HuH-7 (cell line): ENCODE data around the gene CYTH3.
"Not testable (repeated sequence)": the region's sequence is repeated elsewhere in the genome, so short reads cannot be mapped to it uniquely, and the experiment has no call there.

Experiments
- DNase-seq: peaks from one replicate; pipeline ENCODE4 v3.0.0; 2011; ENCODE audit warnings: low spot score

CYTH3 gene

DNA sequence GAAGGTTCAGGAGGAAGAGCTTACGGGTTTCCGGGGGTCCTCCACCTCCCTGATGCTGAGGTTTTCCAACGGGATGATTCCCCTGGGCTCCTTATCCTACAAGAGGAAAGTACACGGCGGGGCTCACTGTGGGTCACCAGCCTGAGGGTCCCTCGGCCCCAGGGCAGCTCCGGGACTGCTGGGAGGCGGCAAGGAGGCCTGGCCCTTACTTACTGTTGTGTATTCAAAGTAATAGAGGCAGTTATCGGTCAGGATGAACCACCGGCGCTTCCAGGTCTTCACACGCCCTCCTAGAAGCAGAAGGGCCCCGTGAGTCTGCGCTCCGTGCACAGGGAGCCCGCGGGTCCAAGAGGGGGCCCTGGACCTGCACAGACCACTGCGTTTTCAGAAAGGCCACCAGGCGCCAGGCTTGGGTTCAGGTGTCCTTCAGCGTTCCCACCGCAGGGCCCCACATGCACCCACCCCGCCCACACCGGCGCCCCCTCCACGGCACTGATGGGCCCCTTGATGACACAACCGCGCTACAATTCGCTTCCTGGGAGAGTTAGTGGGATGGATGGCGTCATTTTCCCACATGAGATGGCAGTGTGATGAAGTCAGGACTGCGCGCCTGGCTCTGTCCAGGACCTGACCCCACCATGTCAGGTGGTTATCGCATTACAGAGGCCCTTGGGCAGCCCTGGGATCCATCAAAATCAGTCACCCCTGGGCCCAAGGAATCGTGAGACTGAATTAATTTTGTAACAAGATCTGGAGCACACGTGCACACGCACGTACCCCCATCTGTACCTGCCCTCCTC is 106.7 kb downstream of the CYTH3 start:
- DNase-seq, result no peak

DNA sequence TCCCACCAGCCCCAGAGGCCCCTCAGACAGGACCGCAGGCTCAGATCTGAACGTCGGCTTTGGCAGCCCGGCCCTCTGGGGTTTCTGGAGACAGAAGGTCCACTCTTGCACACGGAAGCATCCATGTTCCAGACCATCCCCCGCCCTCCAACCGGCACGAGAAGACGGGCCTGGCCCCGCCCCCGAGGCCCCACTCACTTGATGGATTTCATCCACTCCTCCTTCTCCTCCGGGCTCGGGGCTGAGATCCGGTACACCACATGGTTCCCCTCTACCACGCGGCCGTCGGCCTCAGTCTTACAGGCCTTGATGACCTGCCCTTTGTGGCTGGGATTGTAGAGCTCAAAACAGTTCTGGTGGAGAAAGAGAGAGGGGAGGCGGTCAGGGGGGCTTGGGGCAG is 107.3 kb downstream of the CYTH3 start:
- no peak for DNase-seq

DNA sequence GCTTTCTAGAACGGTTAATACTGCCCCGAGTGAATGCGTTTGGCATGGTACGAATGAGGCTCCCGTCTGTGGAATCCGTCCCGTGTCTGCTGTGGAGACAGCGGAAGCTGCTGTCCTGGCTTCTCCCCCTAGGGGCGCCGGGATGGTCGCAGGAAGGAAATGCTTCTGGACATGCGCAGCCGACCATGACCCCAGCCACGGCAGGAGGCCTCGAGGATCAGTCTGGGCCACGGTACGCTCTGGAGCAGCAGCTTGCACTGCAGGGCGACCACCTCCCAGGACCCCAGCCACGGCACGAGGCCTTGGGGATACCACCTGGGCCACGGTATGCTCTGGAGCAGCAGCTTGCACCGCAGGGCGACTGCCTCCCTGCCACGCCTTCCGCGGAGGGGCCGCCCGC is 107.9 kb downstream of the CYTH3 start:
- peak; percentile 65 for DNase-seq

DNA sequence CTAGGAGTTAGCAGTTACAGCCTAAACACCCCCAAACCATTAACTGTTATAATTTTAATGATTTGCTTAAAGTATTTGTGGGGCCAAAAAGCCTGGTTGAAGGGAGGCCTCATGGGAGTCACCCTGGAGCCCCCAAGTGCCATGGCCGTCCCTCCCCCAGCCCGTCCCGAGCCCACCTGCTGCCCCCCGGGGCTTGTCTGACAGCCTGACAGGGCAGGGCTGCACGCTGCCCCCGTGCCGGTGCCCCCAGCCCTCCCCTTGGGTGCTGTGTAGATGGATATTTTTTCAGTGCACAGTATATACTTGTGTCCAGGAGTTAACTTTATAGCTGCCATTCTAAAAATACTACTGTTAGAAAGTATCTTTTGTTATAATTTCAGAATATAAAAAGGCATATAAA is 108.4 kb downstream of the CYTH3 start:
- DNase-seq, result no peak

DNA sequence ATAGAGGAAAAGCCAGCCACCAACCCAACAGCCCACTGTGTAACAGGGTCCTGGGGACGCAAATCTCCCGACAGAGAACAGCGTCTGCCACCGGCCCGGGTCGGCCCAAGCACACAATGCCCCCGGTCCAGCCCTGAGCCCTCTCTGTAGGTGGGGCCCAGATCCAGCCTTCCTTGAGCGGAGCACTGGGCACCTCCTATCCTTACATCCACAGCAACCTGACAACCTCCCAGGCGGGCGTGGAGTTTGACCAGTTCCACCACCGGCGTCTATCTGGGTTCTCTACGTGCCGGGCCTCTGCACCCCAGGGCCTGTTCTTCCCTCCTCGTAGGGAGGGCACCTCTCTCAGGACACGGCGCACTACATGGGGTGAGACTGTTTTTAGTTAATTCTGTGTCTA is 109.0 kb downstream of the CYTH3 start:
- DNase-seq, result no peak

DNA sequence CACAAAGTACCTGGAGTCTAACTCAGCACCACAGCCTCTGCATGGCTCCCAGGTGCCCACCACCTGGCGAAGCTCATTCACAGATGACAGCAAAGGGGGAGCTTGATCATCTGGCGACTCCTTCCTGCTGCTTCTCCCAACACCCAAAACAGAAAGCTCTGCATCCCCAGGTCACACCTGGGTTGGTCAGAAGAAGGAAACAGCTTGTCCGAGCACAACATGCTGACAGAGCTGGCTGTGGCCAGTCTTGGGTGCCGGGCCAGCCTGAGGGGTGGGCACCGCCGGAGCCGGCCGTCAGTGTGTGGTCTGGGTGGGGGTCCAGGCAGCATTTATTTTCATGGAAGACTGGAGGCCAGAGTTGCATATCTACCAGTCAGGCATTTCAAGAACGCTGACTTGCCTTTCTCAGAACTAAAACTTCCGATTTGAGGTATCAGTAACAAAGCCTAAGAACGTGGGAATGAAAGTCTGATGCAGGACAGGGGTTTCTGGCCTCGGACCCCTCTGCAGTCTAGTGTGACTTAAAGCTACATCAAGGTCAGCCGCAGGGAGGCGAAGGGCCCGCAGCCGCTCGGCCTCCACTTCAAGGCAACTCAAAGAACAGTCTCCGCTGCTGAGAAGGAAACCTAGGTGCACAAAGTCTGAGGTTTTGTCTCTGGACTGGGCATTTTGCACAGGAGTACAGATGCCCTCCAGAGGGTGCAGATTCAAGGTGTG is 109.6 kb downstream of the CYTH3 start:
- DNase-seq, result no peak

DNA sequence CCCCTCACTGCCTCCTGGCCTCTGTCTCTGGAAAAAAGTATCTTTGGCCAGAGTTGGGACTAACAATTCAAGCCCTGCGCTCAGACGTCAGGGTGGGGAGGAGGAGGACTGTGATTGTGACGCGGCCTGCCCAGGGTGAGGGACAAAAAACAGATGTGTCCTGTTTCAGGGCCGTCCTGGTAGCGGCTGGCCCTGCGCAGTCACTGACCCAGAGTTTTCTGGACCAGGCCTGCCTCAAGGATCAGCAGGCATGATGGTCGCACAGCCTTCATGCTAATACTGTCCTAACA is 110.1 kb downstream of the CYTH3 start:
- no peak for DNase-seq

DNA sequence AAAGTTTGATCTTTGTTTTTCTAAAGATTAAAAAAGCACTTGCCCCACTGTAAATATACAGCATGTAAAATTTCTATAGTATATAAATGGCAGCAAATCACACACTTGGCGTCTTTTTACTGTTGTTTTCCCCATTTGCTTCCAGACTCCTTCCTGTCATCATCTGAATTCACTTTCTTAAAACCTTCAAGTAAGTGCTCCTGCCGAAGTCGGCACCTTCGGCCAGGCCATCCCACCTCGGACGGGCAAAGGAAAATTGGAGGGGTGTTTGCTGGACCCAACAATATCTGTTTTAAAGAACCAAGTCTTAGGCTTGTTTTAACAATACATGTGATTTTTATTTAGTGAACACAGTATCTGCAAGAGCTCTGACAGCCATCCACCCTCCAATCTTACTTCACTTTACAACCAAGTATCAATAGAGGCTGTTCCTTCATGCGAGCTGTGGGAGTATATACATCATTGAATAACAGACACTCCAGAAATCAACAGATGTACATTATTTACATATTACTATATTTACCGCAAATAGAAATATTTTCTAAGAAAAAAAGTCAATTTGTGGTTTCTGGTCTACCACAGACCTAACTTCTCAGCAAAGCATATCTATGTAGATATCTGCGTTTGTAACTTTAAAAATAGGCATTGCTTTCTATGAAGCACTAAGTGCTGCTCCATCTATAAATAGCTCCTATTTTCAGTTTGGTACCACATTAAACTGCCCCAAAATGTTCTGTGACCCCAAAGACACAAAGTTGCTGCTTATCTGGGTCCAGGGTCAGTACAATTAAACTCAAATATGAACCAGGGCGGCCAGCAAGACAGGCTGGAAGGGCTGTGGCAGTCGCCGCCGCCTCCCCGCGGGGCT is 110.7 kb downstream of the CYTH3 start:
- DNase-seq, result no peak

DNA sequence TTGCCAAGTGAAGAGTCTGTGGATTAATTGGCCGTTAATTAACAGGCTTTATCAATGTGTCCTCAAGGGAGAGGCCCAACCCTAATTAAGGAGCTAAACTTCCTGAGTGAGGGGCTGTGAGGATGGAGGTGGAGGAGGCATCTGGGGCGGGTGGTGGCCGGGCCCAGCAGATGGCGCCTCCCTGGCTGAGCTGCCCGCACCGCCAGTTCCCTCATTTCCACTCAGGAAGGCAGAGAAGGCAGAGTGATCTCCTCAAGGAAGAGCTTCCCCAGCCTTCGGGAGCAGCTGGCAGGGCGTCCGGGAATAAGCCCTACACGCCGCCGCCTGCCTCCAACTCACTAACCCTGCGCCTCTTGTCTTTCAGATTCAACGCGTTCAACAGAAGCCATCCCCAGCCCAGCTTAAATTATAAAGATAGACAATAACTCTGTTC is 112.2 kb downstream of the CYTH3 start:
- peak; percentile 73 for DNase-seq

DNA sequence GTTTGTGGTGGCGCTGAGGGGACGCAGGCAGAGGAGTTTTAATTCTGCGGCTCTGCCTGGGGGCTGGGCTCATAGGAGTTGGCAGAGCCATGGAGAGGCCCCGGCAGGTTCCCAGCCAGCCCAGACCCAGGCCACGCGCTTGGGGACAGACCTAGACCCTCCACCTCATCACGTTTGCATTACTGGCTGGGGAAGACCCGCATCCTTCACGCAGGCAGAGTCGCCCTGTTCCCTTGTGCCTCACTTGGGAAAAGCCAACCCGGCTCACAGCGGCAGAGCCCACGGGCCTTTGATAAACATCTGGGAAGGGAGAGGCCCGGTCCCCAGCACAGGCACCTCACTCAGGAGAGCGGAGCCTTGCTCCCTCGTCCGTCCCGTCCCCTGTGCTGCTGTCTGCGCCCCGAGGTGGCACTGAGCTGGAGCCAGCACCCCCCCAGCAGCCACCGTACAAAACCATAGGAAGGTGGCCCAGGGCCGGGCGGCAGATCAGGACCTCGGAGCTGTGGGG is 112.8 kb downstream of the CYTH3 start:
- no peak for DNase-seq

DNA sequence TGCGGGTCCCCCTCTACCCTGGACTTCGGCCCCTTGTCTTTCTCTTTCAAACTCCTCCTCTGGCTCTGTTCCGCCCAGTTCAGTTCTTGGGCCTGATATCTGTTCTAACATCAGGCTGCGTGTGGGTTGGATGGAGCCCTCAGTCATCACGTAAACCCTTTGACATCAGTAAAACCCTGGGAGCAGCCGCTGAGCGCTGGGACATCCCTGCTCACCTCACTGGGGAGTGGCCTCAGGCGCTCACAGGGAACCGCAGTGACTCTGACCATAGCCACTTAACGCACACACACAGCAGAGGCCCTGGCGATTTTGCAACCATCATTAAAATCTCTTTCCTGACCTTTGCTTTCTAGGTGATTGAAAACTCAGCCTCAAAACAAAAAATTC is 113.3 kb downstream of the CYTH3 start:
- peak; percentile 72 for DNase-seq

DNA sequence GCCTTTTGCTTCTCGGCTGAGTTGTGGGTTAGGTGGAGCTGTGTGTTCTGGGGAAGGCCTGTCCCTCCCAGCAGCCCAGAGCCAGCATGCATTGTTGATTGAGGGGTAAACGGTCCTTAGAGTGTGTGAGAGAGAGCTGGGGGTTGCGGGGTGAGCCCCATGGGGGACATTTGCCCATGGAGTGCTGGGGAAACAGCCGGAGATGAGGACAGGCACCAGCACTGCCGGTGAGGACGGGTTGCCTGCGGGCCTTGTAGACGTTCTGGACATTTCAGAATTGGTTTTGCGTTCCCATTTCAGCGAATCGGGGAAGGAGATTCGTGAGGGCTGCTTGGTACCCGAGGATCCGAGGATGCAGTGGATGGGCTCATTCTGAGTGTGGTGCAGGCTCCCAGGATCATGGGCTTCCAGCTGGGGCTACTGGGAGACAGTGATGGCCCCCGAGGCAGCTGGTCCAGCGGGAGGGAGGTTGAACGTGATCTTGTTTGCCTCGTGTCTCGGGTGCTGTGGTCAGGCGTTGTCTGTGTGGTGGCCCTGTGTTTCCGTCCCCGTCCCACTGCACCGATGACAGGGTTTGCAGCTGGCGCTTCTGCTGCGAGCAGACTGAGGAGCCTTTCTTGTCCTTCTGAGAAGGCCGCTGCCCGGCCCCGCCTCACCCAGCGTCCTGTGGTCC is 113.9 kb downstream of the CYTH3 start:
- no peak for DNase-seq

DNA sequence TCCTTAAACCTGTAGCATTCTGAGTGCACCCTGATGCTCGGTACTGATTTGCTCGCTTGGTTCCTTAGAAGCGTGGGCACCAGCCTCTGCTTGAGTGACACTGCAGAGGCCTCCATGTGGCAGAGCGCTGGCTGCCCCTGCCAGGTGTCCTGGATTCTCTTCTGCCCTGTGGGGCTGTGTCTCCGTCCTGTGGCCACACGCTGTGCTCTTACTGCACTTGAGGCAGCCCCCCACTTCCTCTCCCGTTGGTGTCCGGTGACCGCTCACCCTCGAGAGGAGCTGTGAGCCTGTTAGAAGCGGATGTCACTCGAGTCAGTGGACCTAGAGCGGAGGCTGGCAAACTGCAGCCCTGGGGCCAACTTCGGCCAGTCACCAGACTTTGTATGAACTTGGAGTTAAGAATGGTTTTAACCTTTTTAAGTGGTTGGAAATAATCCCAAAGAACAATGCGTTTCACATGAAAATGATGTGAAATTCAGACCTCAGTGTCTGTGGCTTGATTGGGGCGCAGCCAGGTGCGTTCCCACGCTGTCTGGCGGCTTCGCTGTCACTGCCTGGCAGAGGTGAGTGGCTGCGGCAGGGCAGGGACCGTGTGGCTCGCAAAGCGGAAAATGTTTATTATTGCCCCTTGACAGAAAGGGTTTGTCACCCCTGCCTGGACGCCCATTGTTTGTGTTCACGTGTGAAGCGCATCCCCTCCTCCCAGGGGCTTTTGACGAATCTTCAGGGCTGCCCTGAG is 114.6 kb downstream of the CYTH3 start:
- no peak for DNase-seq

DNA sequence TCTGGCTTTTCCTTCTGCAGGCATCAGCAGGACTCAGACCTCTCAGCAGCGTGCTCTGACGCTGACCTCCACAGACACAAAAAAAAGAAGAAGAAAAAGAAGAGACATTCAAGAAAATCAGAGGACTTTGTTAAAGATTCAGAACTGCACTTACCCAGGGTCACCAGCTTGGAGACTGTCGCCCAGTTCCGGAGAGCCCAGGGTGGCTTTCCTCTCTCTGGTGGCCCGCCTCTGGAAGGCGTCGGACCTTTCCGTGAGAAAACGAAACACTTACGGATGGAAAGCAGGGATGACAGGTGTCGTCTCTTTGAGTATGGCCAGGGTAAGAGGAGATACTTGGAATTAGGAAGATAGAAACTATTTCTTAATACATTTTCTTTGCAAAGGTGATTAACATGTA is 115.7 kb downstream of the CYTH3 start:
- no peak for DNase-seq

DNA sequence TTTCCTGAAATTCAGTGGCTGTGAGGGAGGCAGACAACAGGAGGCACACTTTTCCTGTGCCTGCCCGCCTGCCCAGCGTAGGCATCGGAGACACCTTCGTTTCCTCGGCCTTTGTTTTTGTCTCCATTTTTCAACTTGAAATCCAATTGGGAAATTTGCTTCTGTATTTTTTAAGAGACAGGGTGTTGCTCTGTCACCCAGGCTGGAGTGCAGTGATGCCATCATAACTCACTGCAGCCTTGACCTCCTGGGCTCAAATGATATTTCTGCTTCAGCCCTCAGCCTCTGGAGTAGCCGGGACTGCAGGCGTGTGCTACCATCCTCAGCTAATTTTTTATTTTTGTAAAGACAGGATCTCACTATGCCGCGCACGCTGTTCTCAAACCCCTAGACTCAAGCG is 116.8 kb downstream of the CYTH3 start:
- DNase-seq, result no peak

DNA sequence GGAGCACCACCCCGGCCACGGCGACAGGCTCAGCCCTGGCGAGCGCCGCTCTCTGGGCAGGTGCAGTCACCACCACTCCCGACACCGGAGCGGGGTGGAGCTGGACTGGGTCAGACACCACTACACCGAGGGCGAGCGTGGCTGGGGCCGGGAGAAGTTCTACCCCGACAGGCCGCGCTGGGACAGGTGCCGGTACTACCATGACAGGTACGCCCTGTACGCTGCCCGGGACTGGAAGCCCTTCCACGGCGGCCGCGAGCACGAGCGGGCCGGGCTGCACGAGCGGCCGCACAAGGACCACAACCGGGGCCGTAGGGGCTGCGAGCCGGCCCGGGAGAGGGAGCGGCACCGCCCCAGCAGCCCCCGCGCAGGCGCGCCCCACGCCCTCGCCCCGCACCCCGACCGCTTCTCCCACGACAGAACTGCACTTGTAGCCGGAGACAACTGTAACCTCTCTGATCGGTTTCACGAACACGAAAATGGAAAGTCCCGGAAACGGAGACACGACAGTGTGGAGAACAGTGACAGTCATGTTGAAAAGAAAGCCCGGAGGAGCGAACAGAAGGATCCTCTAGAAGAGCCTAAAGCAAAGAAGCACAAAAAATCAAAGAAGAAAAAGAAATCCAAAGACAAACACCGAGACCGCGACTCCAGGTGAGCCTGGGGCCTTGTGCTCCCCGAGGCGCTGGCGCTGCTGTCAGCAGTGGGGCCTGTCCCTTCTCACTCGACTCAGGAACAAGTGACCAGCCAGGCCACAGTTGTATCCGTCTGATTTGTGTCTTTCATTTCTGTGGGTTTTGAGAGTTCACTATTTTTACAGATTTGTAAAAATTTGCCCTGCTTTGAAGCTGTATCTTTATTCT is 117.7 kb downstream of the CYTH3 start:
- DNase-seq, result no peak

DNA sequence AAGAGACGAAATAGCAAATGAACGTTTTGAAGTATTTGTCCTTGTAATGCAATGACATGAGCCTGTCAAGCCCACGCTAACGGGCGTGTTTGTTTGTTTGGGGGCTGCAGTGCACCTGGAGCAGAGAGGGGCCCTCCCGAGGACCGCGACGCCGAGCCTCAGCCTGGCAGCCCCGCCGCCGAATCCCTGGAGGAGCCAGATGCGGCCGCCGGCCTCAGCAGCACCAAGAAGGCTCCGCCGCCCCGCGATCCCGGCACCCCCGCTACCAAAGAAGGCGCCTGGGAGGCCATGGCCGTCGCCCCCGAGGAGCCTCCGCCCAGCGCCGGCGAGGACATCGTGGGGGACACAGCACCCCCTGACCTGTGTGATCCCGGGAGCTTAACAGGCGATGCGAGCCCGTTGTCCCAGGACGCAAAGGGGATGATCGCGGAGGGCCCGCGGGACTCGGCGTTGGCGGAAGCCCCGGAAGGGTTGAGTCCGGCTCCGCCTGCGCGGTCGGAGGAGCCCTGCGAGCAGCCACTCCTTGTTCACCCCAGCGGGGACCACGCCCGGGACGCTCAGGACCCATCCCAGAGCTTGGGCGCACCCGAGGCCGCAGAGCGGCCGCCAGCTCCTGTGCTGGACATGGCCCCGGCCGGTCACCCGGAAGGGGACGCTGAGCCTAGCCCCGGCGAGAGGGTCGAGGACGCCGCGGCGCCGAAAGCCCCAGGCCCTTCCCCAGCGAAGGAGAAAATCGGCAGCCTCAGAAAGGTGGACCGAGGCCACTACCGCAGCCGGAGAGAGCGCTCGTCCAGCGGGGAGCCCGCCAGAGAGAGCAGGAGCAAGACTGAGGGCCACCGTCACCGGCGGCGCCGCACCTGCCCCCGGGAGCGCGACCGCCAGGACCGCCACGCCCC is 118.5 kb downstream of the CYTH3 start:
- DNase-seq, result no peak

DNA sequence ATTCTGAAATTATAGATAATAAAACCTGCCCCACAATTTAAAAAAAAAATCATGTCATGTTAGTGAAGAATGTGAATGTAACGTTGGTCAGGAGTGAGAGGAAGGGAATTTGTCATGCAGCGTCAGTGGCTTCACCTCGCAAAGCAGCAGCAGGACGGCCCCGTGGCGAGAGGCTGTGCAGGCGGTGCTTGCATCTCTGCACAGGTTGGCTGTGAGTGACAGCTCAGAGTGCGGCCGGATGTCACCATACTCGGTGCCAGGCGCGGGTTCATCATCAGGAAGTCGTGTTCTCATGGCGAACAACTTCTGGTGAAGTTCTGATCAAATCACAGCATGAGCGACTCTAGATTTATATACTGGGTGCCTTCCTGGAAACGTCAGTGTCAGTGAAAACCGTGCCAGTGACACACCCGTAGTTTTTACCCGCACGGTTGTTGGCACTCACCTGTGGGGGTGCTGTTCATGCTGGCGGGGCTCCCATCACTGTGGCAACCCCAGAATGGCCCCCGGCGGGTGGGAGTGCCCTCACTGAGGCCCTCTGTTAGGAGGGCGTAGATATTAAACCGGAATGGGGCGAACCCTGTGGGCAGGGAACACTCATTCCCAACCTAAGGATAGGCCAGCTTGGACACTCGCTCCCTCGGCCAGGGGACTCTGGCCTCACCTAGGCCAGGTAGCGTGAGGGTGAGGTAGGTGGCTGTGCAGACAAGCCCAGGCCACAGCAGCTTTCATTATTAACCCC is 120.3 kb downstream of the CYTH3 start:
- no peak for DNase-seq

DNA sequence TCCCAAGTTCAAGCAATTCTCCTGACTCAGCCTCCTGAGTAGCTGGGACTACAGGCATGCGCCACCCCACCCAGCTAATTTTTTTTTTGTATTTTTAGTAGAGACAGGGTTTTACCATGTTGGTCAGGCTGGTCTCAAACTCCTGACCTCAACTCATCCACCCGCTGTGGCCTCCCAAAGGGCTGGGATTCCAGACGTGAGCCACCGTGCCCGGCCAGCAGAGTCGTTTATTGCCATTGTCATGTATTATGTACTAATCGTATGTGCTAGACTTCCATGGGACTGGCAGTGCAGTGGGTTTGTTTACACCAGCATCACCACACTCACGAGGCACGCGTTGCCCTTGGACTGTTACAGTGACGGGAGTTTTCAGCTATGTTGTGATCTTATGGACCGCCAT is 120.9 kb downstream of the CYTH3 start:
- DNase-seq, result not testable (repeated sequence)
